NCI-H748 (cell line): ENCODE results near the gene KRT38.

Source experiments
- DNase-seq: peaks from one replicate; lab custom pipeline; 2025; ENCODE audit not compliant: unreplicated experiment; lab: John Stamatoyannopoulos, UW

The KRT38 gene

DNA sequence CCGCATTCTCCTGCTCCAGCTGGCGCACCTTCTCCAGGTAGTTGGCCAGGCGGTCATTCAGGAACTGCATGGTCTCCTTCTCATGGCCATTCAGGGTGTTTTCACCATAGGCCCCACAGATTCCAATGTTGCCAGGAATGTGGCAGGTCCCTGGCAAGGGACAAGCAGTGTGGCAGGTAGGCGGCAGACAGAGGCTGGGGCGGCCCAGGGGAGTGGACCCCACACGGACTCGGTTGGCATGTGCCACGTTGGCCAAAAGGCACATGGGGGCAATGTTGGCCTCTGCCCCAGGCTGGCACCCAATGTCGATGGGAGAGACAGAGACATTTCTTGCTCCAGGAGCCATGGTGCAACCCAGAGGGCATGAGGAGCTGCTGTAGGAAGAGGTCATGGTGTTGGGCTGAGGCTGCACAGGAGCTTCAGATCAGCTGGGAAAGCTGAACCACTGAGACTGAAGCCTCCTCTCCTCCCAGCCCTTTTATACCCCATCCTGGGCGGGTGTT lies at the start of gene KRT38:
TSS of gene KRT38 (minus strand) at position 453 of the 503 bp plus-strand sequence. CDS start at position 391, 62 bp downstream.
- DNase-seq: no peak

DNA sequence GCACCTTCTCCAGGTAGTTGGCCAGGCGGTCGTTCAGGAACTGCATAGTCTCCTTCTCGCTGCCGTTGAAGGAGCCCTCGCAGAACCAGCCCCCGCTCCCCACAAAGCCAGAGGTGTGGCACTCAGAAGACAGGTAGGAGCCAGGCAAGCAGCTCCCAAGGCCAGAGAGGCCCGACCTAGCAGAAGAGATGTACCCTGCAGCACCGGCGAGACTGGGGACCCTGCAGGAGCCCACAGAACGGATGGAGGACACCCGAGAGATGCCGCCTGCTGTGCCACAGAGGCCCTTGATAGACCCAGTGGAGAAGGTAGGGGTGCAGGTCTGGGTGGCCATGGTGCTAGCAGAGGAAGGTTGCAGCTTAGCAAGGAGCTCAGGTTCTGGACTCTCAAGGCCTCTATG lies 48.7 kb upstream of the KRT38 start, which contains the start of gene KRT36:
TSS of gene KRT36 (minus strand) at position 380 of the 400 bp plus-strand sequence. CDS start at position 334, 46 bp downstream.
- no peak for DNase-seq

DNA sequence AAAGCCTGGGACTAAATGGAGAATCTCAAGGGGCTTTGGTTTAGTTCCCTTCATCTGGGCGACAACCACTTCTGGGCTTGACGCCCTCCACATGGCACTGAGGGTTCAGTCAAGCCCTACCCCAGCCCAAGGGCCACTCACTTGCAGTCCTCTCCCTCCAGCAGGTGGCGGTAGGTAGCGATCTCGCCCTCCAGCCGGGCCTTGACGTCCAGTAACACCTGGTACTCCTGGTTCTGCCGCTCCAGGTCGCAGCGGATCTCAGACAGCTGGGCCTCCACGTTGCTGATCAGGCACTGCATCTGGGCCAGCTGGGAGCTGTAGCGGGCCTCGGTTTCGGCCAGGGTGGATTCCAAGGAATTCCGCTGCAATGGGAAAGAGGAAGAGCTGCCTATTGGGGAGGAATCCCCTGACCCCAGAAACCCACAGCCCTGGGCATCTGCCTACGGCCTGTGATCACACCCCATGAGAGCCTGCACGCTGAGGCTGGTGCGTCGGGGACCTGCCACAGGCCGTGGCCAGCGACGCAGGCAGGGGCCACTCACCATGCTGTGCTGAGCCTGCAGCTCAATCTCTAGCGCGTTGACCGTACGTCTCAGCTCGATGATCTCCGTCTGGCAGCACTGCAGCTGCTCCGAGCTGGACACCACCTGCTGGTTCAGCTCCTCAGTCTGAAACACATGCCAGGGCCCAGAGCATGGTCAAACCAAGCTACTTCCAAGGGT lies 46.2 kb upstream of the KRT38 start:
- no peak for DNase-seq

- DNase-seq: no peak
Measured at GRCh38 chr17:41486316-41486715, 45.5 kb upstream of the KRT38 start.

DNA sequence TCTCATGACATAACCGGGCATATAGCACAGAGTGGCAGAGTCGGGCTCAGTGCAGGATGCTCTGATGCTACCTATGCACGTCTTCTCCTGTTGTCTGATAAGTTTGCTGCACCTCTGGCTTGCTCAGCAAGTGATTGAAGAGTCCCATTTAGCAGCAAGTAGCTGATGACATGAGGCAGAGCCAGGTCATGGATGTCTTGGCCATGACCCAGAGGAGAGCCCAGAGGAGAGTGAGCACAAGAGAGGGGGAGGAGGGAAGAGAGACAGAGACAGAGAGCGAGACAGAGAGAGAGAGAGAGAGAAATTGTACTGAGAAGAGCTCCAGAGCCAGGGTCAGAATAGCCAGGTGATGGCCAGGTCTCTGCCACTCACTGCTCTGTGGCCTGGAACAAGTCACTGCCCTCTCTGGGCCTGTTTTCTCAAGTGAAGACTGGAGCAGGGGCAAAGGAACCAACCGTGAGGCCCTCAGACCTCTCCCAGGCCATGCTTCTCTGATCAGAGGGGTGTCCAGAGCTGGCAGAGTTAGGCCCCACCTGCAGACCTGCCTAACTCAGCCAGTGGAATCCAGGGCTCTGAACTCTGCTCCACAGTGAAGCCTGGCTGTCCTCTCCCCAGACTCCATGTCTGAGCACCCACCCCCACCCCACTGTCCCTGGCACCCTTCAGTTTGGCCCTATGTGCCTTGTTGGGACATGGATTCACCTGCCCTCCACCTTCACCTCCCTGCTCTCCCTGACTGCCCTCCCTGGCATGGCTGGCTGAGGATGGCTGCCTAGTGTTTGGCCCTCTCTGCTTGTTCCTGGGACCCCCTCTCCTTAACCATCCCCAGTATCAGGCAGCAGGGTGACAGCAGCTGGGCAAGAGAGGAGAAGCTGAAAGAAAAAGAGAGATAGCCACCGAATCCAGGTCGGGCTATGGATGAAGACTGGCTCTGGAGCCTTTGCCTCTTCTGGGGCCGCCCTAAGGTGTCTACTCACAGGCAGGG lies 44.4 kb upstream of the KRT38 start:
- no peak for DNase-seq

- DNase-seq: no peak
Measured at GRCh38 chr17:41483991-41484826, 43.4 kb upstream of the KRT38 start.

DNA sequence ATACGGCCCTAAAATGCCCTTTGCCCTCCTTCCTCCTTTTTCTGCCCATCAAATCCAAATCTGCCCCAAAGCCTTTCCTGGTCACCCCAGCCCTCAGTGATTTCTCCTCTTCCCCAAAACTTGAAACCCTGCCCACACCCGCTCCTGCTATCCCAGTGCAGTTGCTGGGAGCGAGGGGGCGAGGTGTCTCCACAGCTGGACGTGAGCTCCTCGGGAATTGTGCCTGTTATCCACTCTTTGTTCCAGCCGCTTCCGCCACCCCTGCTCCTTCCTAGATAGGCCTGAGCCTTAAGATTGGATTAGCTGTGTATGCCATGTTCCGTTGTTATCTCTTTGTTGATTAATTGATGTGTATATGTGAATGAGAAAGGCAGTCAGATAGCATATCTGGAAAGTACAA lies 42.7 kb upstream of the KRT38 start:
- no peak for DNase-seq

- no peak for DNase-seq
Measured at GRCh38 chr17:41481036-41481435, 40.3 kb upstream of the KRT38 start, which contains the start of gene KRT35. KRT35 (minus strand) TSS chr17:41481151; CDS start chr17:41481097, 54 bp downstream.

DNA sequence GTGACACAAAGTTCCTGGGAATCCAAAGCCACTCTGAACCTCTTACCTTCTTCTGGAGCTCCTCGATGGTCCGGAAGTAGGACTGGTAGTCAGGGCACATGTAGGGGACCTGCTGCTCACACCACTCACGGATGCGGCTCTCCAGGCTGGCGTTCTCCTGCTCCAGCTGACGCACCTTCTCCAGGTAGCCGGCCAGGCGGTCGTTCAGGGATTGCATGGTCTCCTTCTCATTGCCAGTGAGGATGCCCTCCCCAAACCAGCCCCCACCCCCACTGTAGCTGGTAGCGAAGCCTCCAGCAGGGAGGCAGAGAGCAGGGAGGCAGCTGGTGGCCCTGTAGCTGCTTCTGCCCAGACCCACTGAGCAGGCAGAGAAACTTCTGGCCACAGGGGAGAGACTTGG lies 39.8 kb upstream of the KRT38 start:
- DNase-seq: no peak

- no peak for DNase-seq
Measured at GRCh38 chr17:41480136-41480535, 39.4 kb upstream of the KRT38 start.

DNA sequence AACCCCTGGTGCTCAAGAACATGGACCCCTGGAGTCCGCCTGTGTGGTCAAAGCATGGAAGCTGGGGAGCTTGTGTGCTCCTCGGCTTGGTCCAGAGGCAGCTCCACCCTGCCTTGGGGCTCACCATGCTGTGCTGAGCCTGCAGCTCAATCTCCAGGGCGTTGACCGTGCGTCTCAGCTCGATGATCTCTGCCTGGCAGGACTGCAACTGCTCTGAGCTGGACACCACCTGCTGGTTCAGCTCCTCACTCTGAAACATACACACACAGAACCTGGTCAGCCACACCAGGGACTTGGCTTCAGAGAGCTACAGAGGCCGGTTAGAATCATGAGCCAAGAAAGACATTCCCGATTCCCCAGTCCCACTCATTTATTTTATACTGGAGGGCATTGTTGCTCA lies 37.5 kb upstream of the KRT38 start:
- no peak for DNase-seq

DNA sequence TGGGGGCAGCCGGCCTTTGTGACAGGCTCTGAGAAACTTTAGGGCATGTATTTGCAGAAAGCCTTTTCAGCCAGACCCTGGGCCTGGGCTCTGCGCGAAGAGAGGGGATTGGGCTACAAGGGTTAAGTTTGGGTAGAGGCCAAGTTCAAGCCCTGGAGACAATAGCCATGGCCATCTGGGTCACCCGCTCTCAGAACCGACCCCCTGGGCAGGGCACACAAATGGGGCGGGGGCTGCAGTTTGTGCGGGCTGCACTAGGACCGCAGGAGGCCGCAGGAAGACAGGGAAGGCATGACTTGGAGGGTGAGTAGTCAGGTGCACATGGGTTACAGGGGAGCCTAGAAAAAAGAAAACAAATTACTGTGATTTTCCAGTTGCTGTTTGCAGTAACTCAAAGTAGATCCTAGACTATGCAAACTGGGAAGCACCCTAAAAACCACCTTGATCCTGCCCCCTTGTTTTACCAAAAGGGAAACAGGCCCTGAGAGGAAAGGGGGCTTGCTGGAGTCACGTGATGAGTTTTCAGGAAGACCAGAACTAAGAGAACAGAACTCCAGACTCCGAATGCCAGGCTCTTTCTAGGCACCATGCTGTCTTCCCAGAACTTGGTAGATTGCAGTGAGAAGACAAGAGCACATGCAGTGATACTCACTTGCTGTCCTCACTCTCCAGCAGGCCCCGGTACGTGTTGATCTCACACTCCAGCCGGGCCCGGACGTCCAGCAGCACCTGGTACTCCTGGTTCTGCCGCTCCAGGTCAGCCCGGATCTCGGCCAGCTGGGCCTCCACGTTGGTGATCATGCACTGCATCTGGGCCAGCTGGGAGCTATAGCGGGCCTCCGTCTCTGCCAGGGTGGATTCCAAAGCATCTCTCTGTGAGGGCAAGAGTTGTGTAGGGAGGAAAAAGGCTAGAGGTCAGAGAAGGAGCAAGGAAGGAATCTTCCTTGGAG lies 36.4 kb upstream of the KRT38 start:
- DNase-seq: no peak

- DNase-seq: no peak
Measured at GRCh38 chr17:41475421-41475820, 34.6 kb upstream of the KRT38 start.

- DNase-seq: no peak
Measured at GRCh38 chr17:41474863-41475262, 34.1 kb upstream of the KRT38 start.

GRCh38 chr17:41468346-41468745 lies 27.6 kb upstream of the KRT38 start:
- DNase-seq: no peak

GRCh38 chr17:41467561-41467960 lies 26.8 kb upstream of the KRT38 start:
- no peak for DNase-seq

DNA sequence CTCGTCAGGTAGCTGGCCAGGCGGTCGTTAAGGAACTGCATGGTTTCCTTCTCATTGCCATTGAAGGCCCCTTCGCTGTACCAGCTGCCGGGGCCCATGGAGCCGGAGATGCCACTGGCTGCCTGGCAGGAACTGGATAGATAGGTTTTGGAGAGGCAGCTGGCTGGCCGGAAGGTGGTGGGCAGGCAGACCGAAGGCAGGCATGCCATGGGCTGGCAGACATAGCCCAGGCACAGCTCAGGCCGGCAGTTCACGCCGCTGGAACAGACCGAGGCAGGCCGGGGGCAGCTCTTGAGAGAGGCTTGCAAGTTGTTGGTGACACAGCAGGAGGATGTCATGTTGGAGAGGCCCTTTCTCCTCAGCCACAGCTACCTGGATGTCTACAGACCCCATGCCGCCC lies 26.2 kb upstream of the KRT38 start, which contains the start of gene KRT32:
TSS of gene KRT32 (minus strand) at position 399 of the 400 bp plus-strand sequence. CDS start at position 338, 61 bp downstream.
- DNase-seq: no peak

DNA sequence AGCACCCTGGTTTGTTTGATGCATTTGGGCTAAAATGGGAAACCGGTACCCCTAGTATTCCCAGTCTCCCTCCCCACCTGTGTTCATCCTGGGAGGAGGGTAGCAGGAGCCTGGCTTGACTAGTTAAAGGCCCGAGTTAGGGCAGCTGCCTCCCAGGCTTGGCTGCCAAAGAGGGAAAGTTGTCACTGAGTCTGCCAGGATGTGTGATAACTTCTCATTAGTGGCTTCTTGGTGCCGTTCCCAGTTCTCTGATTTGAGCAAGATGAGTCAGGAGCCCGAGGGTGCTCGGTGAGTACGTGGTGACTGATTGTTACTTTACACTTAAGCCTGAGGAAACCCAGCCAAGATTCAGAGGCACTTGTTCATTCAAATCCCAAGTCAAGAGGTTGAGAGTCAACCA lies 23.9 kb upstream of the KRT38 start:
- no peak for DNase-seq

DNA sequence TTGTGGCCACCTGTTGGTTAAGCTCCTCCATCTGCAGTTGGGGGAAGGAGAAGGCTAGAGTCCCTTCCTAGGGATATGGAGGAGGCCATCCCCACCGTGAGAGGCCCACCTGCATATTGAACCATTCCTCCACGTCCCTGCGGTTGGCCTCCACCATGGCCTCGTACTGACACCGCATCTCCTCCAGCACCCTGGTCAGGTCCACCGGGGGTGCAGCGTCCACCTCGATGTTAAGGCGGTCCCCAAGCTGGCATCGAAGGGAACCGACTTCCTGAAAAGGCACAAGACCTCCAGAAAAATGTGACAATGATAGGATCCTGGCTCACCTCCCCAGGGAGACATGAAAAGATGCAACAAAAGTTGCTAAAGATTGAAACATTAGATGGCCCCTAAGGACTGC lies 23.4 kb upstream of the KRT38 start:
- no peak for DNase-seq
